Measurements from ENCODE around the gene GCHFR. TPM values are rescaled to one million over a fixed set of nuclear protein-coding genes. Genes with fewer than 3 reads are reported as not detected.

GCHFR gene
- total and polyA plus RNA-seq, 2 donors (not counting 3 experiments of a cell fraction or from before 2014, with no cell fraction given), result 6.3 to 14.2 TPM

- H3K36me3 ChIP-seq (ENCODE audit: control insufficient read depth in 2 of 2, extremely low read depth in 1 of 2, insufficient read depth in 2 of 2, low read length in 2 of 2), result peaks cover 0 to 31% of the 10 kb centered on the region in 2 experiments
- TF ChIP-seq POLR2AphosphoS5 (IDR thresholded peaks at IDR 0.05; ENCODE audit: insufficient read depth, low read depth, low read length) (no peak), EZH2 (IDR thresholded peaks at IDR 0.05; ENCODE audit: borderline replicate concordance, low read depth, low read length, severe bottlenecking) (no peak)
- H3K27me3 ChIP-seq (ENCODE audit: control insufficient read depth in 2 of 2, insufficient read depth in 2 of 2, low read length in 2 of 2), result no peaks in the 10 kb centered on the region
- BruUV-seq (replicated peaks), result no TSS peak
- ChIA-PET POLR2A (no interaction called here), CTCF (interaction anchor here (1.0 to 2.0 kb wide), 4 partner anchors 11 to 86 kb away, joined by 3 to 7 read pairs (median 4); no protein-coding TSS in a partner anchor)
- no peak overlapping the region for H3K4me3 ChIP-seq (replicated peaks in 1 of 3; ENCODE audit: insufficient read depth in 1 of 3, low read depth in 1 of 3, low read length in 3 of 3)
- no peaks in the 10 kb centered on the region for H3K9me3 ChIP-seq (replicated peaks; ENCODE audit: control insufficient read depth, insufficient read depth, low read length)
- FAIRE-seq, result no peak
- H4K20me1 ChIP-seq (replicated peaks; ENCODE audit: control insufficient read depth, extremely low read depth, insufficient read depth, low read length), result no peaks in the 10 kb centered on the region
- H2AFZ ChIP-seq (ENCODE audit: low read depth, low read length), result no peak overlapping the region
- H3K9ac ChIP-seq (replicated peaks; ENCODE audit: extremely low read depth, insufficient read depth, low read length), result no peak overlapping the region
- H3K27ac ChIP-seq (ENCODE audit: insufficient read depth, low read depth, low read length), result no peak overlapping the region
- intact Hi-C loops (cut with micrococcal nuclease) (no loop called here), dilution Hi-C loops (cut with MboI; ENCODE audit: extremely low pct_ligation_motif_present, low sequenced_read_pairs) (no loop called here)
- H3K79me2 ChIP-seq (ENCODE audit: control insufficient read depth, insufficient read depth, low read length), result no peaks in the 10 kb centered on the region
- H3K4me2 ChIP-seq (ENCODE audit: insufficient read depth, low read length), result no peak overlapping the region
- no peaks in the 10 kb centered on the region for H3K9me1 ChIP-seq (replicated peaks; ENCODE audit: control insufficient read depth, extremely low read depth, insufficient read depth, low read length)
- H3K4me1 ChIP-seq (ENCODE audit: control insufficient read depth, extremely low read depth, insufficient read depth, low read length), result peaks cover 26% of the 10 kb centered on the region
- no peak for DNase-seq (ENCODE audit: low read depth, low spot score)
Measured at GRCh38 chr15:40772014-40772413, 8.1 kb downstream of the GCHFR start.

GRCh38 chr15:40773496-40773895, 9.6 kb downstream of the GCHFR start:
- peaks cover 0 to 32% of the 10 kb centered on the region in 2 experiments for H3K36me3 ChIP-seq (ENCODE audit: control insufficient read depth in 2 of 2, extremely low read depth in 1 of 2, insufficient read depth in 2 of 2, low read length in 2 of 2)
- H3K4me2 ChIP-seq (ENCODE audit: insufficient read depth, low read length), result no peak overlapping the region
- no peaks in the 10 kb centered on the region for H3K9me3 ChIP-seq (replicated peaks; ENCODE audit: control insufficient read depth, insufficient read depth, low read length)
- TF ChIP-seq, protein P1, sequence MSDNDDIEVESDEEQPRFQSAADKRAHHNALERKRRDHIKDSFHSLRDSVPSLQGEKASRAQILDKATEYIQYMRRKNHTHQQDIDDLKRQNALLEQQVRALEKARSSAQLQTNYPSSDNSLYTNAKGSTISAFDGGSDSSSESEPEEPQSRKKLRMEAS (IDR thresholded peaks at IDR 0.05; ENCODE audit: insufficient read depth, insufficient read length), result no peak
- TF ChIP-seq POLR2A (IDR thresholded peaks at IDR 0.05; ENCODE audit: low read depth, low read length) (no peak), GATA2 (IDR thresholded peaks at IDR 0.05; ENCODE audit: insufficient read depth, insufficient read length, low read depth, low read length) (no peak), EZH2 (IDR thresholded peaks at IDR 0.05; ENCODE audit: borderline replicate concordance, low read depth, low read length, severe bottlenecking) (no peak), MYC (IDR thresholded peaks at IDR 0.05; ENCODE audit: low read depth, low read length) (no peak), POLR2AphosphoS5 (IDR thresholded peaks at IDR 0.05; ENCODE audit: insufficient read depth, low read depth, low read length) (no peak), JUN (IDR thresholded peaks at IDR 0.05; ENCODE audit: borderline replicate concordance, insufficient read depth, insufficient read length, low read depth) (no peak), FOS (IDR thresholded peaks at IDR 0.05; ENCODE audit: borderline replicate concordance, insufficient read depth, low read length) (no peak)
- TF ChIP-seq, protein P2, sequence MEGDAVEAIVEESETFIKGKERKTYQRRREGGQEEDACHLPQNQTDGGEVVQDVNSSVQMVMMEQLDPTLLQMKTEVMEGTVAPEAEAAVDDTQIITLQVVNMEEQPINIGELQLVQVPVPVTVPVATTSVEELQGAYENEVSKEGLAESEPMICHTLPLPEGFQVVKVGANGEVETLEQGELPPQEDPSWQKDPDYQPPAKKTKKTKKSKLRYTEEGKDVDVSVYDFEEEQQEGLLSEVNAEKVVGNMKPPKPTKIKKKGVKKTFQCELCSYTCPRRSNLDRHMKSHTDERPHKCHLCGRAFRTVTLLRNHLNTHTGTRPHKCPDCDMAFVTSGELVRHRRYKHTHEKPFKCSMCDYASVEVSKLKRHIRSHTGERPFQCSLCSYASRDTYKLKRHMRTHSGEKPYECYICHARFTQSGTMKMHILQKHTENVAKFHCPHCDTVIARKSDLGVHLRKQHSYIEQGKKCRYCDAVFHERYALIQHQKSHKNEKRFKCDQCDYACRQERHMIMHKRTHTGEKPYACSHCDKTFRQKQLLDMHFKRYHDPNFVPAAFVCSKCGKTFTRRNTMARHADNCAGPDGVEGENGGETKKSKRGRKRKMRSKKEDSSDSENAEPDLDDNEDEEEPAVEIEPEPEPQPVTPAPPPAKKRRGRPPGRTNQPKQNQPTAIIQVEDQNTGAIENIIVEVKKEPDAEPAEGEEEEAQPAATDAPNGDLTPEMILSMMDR (IDR thresholded peaks at IDR 0.05; ENCODE audit: extremely low read depth in 1 of 2, insufficient read depth in 1 of 2, low read depth in 1 of 2, low read length in 2 of 2), result no peak
- BruUV-seq (replicated peaks), result no TSS peak
- intact Hi-C loops (cut with micrococcal nuclease) (no loop called here), dilution Hi-C loops (cut with MboI; ENCODE audit: extremely low pct_ligation_motif_present, low sequenced_read_pairs) (no loop called here)
- H3K27ac ChIP-seq (ENCODE audit: insufficient read depth, low read depth, low read length), result no peak overlapping the region
- CTCF ChIA-PET, result no interaction called here
- FAIRE-seq, result no peak
- DNase-seq (ENCODE audit: low read depth, low spot score), result no peak
- H3K79me2 ChIP-seq (ENCODE audit: control insufficient read depth, insufficient read depth, low read length), result no peaks in the 10 kb centered on the region
- H3K9me1 ChIP-seq (replicated peaks; ENCODE audit: control insufficient read depth, extremely low read depth, insufficient read depth, low read length), result no peaks in the 10 kb centered on the region
- POLR2A ChIA-PET, result no interaction called here
- H3K9ac ChIP-seq (replicated peaks; ENCODE audit: extremely low read depth, insufficient read depth, low read length), result no peak overlapping the region
- no peak overlapping the region for H2AFZ ChIP-seq (ENCODE audit: low read depth, low read length)
- H3K4me3 ChIP-seq (replicated peaks in 1 of 3; ENCODE audit: insufficient read depth in 1 of 3, low read depth in 1 of 3, low read length in 3 of 3), result no peak overlapping the region
- no peaks in the 10 kb centered on the region for H3K27me3 ChIP-seq (ENCODE audit: control insufficient read depth in 2 of 2, insufficient read depth in 2 of 2, low read length in 2 of 2)
- H3K4me1 ChIP-seq (ENCODE audit: control insufficient read depth, extremely low read depth, insufficient read depth, low read length), result peaks cover 18% of the 10 kb centered on the region
- no peaks in the 10 kb centered on the region for H4K20me1 ChIP-seq (replicated peaks; ENCODE audit: control insufficient read depth, extremely low read depth, insufficient read depth, low read length)
